ENCODE data around the gene MMP24OS. TPM values are rescaled to one million over a fixed set of nuclear protein-coding genes. Genes with fewer than 3 reads are reported as not detected.

MMP24OS gene
- total and polyA plus RNA-seq, 2 donors (not counting 1 experiment from before 2014, with no cell fraction given): 36.3 to 57.0 TPM

- Mint-ChIP-seq H3K27me3 (no peaks in the 10 kb centered on the region), H3K4me3 (no peak overlapping the region), H3K9me3 (ENCODE audit: insufficient read depth) (no peaks in the 10 kb centered on the region), H3K27ac (peak overlapping the region; percentile 94), H3K4me1 (peaks cover 30% of the 10 kb centered on the region)
- Histone ChIP-seq H3K27ac (ENCODE audit: low read length in 2 of 2) (peak overlapping the region in 1 of 2 donors; percentile 96), H3K36me3 (replicated peaks in 1 of 2; ENCODE audit: control extremely low read depth in 1 of 2, control insufficient read depth in 1 of 2, extremely low read depth in 1 of 2, insufficient read depth in 2 of 2, low read length in 1 of 2) (peaks cover 3 to 36% of the 10 kb centered on the region in 2 experiments), H3K4me2 (replicated peaks; ENCODE audit: low read depth, low read length, poor library complexity, severe bottlenecking) (no peak overlapping the region), H3K79me2 (ENCODE audit: control insufficient read depth, insufficient read depth, low read length) (peaks cover 54% of the 10 kb centered on the region), H2AFZ (ENCODE audit: insufficient read depth, low read depth, low read length, poor library complexity, severe bottlenecking) (no peak overlapping the region), H3K4me1 (ENCODE audit: control insufficient read depth in 2 of 2, insufficient read depth in 2 of 2, low read length in 2 of 2) (peaks cover 23 to 33% of the 10 kb centered on the region in 2 donors), H3K27me3 (replicated peaks in 1 of 4; ENCODE audit: control extremely low read depth in 1 of 4, control insufficient read depth in 3 of 4, insufficient read depth in 4 of 4, low read length in 3 of 4) (no peaks in the 10 kb centered on the region), H4K20me1 (ENCODE audit: control insufficient read depth, insufficient read depth, low read length, poor library complexity, severe bottlenecking) (peaks cover 14% of the 10 kb centered on the region), H3K4me3 (ENCODE audit: control extremely low read depth in 1 of 5, extremely low read depth in 1 of 5, insufficient read depth in 1 of 5, low read depth in 2 of 5, low read length in 4 of 5) (no peak overlapping the region), H3K9me3 (ENCODE audit: control extremely low read depth in 1 of 3, control insufficient read depth in 2 of 3, insufficient read depth in 1 of 3, low read length in 2 of 3) (no peaks in the 10 kb centered on the region), H3K9ac (ENCODE audit: low read length) (no peak overlapping the region)
- TF ChIP-seq, protein P1, sequence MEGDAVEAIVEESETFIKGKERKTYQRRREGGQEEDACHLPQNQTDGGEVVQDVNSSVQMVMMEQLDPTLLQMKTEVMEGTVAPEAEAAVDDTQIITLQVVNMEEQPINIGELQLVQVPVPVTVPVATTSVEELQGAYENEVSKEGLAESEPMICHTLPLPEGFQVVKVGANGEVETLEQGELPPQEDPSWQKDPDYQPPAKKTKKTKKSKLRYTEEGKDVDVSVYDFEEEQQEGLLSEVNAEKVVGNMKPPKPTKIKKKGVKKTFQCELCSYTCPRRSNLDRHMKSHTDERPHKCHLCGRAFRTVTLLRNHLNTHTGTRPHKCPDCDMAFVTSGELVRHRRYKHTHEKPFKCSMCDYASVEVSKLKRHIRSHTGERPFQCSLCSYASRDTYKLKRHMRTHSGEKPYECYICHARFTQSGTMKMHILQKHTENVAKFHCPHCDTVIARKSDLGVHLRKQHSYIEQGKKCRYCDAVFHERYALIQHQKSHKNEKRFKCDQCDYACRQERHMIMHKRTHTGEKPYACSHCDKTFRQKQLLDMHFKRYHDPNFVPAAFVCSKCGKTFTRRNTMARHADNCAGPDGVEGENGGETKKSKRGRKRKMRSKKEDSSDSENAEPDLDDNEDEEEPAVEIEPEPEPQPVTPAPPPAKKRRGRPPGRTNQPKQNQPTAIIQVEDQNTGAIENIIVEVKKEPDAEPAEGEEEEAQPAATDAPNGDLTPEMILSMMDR (IDR thresholded peaks at IDR 0.05): no peak
- no peak for TF ChIP-seq EZH2 (IDR thresholded peaks at IDR 0.05; ENCODE audit: borderline replicate concordance, insufficient read depth, low read depth, low read length, poor library complexity, severe bottlenecking)
- POLR2A ChIA-PET: no interaction called here
- intact Hi-C loops (cut with micrococcal nuclease): loop anchor here (2.0 to 5.0 kb wide), 4 partner anchors 132 to 673 kb away; partner anchors contain the start of genes ACSS2, EDEM2, ERGIC3 and SCAND1
- ATAC-seq (ENCODE audit: low read depth) (no peak), DNase-seq (no peak)
- CTCF ChIA-PET: interaction anchor here (0.6 to 1.0 kb wide), 2 partner anchors 11 to 163 kb away, joined by 4 read pairs; no protein-coding TSS in a partner anchor
- 96% methylated on average over 5 of the region's 7 CpGs for WGBS (ENCODE audit: insufficient coverage)
Measured at GRCh38 chr20:35279533-35280174, 1.7 kb upstream of the MMP24OS start.

- H3K27me3 ChIP-seq (replicated peaks in 1 of 4; ENCODE audit: control extremely low read depth in 1 of 4, control insufficient read depth in 3 of 4, insufficient read depth in 4 of 4, low read length in 3 of 4): no peaks in the 10 kb centered on the region
- H3K4me3 Mint-ChIP-seq: peak overlapping the region; percentile 53
- H3K27me3 Mint-ChIP-seq: no peaks in the 10 kb centered on the region
- POLR2A ChIA-PET: no interaction called here
- DNase-seq: no peak
- no peaks in the 10 kb centered on the region for H3K9me3 ChIP-seq (ENCODE audit: control extremely low read depth in 1 of 3, control insufficient read depth in 2 of 3, insufficient read depth in 1 of 3, low read length in 2 of 3)
- no peak for ATAC-seq (ENCODE audit: low read depth)
- intact Hi-C loops (cut with micrococcal nuclease): loop anchor here (2.0 kb wide), 1 partner anchor 402 kb away; the partner anchor contains the start of gene ACSS2
- H3K9me3 Mint-ChIP-seq (ENCODE audit: insufficient read depth): no peaks in the 10 kb centered on the region
- H3K79me2 ChIP-seq (ENCODE audit: control insufficient read depth, insufficient read depth, low read length): peaks cover 53% of the 10 kb centered on the region
- H4K20me1 ChIP-seq (ENCODE audit: control insufficient read depth, insufficient read depth, low read length, poor library complexity, severe bottlenecking): peaks cover 9% of the 10 kb centered on the region
- CTCF ChIA-PET: interaction anchor here (0.9 kb wide), 1 partner anchor 29 kb away, joined by 3 read pairs; no protein-coding TSS in a partner anchor
- peaks cover 3 to 40% of the 10 kb centered on the region in 2 experiments for H3K36me3 ChIP-seq (replicated peaks in 1 of 2; ENCODE audit: control extremely low read depth in 1 of 2, control insufficient read depth in 1 of 2, extremely low read depth in 1 of 2, insufficient read depth in 2 of 2, low read length in 1 of 2)
- H3K4me3 ChIP-seq (ENCODE audit: control extremely low read depth in 1 of 5, extremely low read depth in 1 of 5, insufficient read depth in 1 of 5, low read depth in 2 of 5, low read length in 4 of 5): no peak overlapping the region
- H2AFZ ChIP-seq (ENCODE audit: insufficient read depth, low read depth, low read length, poor library complexity, severe bottlenecking): peak overlapping the region; percentile 3
- peaks cover 28% of the 10 kb centered on the region for H3K4me1 Mint-ChIP-seq
- H3K27ac Mint-ChIP-seq: peak overlapping the region; percentile 94
- peak overlapping the region; percentile 92 to 96 for H3K27ac ChIP-seq (ENCODE audit: low read length in 2 of 2)
- no peak overlapping the region for H3K9ac ChIP-seq (ENCODE audit: low read length)
- TF ChIP-seq, protein P1 (IDR thresholded peaks at IDR 0.05): no peak
- no peak for TF ChIP-seq EZH2 (IDR thresholded peaks at IDR 0.05; ENCODE audit: borderline replicate concordance, insufficient read depth, low read depth, low read length, poor library complexity, severe bottlenecking)
- H3K4me1 ChIP-seq (ENCODE audit: control insufficient read depth in 2 of 2, insufficient read depth in 2 of 2, low read length in 2 of 2): peaks cover 23 to 31% of the 10 kb centered on the region in 2 donors
- WGBS (ENCODE audit: insufficient coverage): 100% methylated on average over 3 of the region's 5 CpGs
- no peak overlapping the region for H3K4me2 ChIP-seq (replicated peaks; ENCODE audit: low read depth, low read length, poor library complexity, severe bottlenecking)
Measured at GRCh38 chr20:35279040-35279439, 1.1 kb upstream of the MMP24OS start.

All from B cell (primary cell).